ENCODE data around the gene JKAMP.

DNA sequence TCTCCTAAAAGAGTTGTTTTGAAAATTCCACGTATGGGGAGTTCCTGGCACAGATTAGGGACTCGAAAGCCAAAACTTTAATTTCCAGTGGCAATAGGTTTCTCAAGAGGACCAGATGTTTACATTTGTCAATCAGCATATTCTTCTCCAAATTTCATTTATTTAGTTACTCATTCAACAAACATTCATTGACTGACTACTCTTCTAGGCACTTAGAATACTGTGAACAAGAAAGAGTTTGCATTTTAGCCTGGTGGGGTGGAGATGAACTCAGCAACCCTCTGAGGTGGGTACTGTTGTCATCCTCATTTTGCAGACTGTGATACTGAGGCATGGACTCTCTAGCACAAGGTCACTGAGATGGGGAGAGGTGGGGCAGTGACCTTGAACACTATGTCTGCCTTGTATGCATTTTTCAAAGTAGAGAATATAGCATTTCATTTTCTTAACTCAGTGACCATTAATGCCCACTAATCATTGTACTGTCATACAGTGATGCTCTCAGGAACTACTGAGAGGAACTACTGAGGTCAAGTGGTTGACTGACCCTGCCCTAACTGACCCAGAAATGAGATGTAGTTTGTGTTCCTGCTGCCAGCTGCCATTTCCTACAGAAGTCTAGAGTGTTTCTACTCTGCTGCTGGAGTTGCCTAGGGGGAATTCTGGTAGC, 2.3 kb upstream of the JKAMP start:
- TF ChIP-seq, protein P1, sequence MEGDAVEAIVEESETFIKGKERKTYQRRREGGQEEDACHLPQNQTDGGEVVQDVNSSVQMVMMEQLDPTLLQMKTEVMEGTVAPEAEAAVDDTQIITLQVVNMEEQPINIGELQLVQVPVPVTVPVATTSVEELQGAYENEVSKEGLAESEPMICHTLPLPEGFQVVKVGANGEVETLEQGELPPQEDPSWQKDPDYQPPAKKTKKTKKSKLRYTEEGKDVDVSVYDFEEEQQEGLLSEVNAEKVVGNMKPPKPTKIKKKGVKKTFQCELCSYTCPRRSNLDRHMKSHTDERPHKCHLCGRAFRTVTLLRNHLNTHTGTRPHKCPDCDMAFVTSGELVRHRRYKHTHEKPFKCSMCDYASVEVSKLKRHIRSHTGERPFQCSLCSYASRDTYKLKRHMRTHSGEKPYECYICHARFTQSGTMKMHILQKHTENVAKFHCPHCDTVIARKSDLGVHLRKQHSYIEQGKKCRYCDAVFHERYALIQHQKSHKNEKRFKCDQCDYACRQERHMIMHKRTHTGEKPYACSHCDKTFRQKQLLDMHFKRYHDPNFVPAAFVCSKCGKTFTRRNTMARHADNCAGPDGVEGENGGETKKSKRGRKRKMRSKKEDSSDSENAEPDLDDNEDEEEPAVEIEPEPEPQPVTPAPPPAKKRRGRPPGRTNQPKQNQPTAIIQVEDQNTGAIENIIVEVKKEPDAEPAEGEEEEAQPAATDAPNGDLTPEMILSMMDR (IDR thresholded peaks at IDR 0.05; ENCODE audit: low read depth, low read length): no peak
- no peak for TF ChIP-seq POLR2A (IDR thresholded peaks at IDR 0.05; ENCODE audit: extremely low read depth, insufficient read length)
